Left ventricle myocardium inferior (tissue), 1 donor: ENCODE data around the gene DGKA. TPM values are rescaled to one million over a fixed set of nuclear protein-coding genes. Genes with fewer than 3 reads are reported as not detected.

Experiments used
- DNase-seq: peaks from one replicate; pipeline ENCODE4 v3.0.0-alpha.2; 2020
- H3K27ac ChIP-seq: fragments of 200-600 bp; replicated peaks from 2 replicates; pipeline ENCODE4 v1.8.0; 2021
- H3K27me3 ChIP-seq: fragments of 200-600 bp; 2 replicates; pipeline ENCODE4 v1.8.0; 2021; ENCODE audit warnings: low read depth
- H3K36me3 ChIP-seq: fragments of 200-600 bp; 2 replicates; pipeline ENCODE4 v1.8.0; 2021
- H3K4me1 ChIP-seq: fragments of 200-600 bp; 2 replicates; pipeline ENCODE4 v1.8.0; 2021
- H3K4me3 ChIP-seq: fragments of 200-600 bp; 2 replicates; pipeline ENCODE4 v1.8.0; 2021; ENCODE audit warnings: mild to moderate bottlenecking, moderate library complexity
- H3K9me3 ChIP-seq: fragments of 200-600 bp; replicated peaks from 2 replicates; pipeline ENCODE4 v1.8.0; 2021
- CTCF ChIP-seq: fragments of 200-600 bp; IDR thresholded peaks from 2 replicates; pipeline ENCODE4 v1.8.0; 2021; ENCODE audit warnings: antibody characterized with exemption, mild to moderate bottlenecking, borderline replicate concordance
- intact Hi-C: fragments of 100-400 bp; cut with micrococcal nuclease; formaldehyde crosslinking; loops from one replicate; pipeline ENCODE4 v1.11.0; 2022
- total RNA-seq: library from RNA; stranded (reverse); fragmentation: NEBNext Ultra II Directional; extraction: Animal tissue kit (Norgen Biotek cat#: 25700); gene quantifications from one replicate; pipeline ENCODE4 v1.2.1, GENCODE V29; 2021
- donor health status: DM: no; HTN: yes; CAD: no; lungs with severe emphysema.

Gene DGKA
- total RNA-seq, 1 donor from 2014 or later: 6.5 TPM

- H3K4me3 ChIP-seq: no peak overlapping the region
- DNase-seq: no peak
- TF ChIP-seq CTCF: no peak
- intact Hi-C loops: no loop called here
- no peaks in the 10 kb centered on the region for H3K9me3 ChIP-seq
- no peak overlapping the region for H3K27ac ChIP-seq
- peaks cover 18% of the 10 kb centered on the region for H3K36me3 ChIP-seq
- H3K4me1 ChIP-seq: peaks cover 8% of the 10 kb centered on the region
- H3K27me3 ChIP-seq: no peaks in the 10 kb centered on the region
These were observed 11.7 kb downstream of the DGKA start for GRCh38 chr12:55942577-55943136.

DNA sequence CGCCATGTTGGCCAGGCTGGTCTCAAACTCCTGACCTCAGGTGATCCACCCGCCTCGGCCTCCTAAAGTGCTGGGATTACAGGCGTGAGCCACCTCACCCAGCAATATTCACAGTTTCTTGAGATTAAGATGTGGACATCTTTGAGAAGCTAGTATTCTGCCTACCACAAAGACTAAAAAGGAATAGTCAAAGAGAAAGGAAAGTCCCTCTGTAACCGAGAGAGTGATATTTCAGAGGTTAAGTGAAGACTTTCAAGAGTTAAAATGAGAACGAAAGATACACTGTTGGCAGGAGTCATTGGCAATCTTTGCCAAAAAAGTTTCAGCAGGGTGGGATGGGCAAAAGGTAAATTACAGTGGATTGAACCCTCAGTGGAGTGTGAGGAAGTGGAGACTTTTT, 15.6 kb downstream of the DGKA start:
- H3K36me3 ChIP-seq: peaks cover 19% of the 10 kb centered on the region
- H3K27me3 ChIP-seq: no peaks in the 10 kb centered on the region
- no peak overlapping the region for H3K4me3 ChIP-seq
- DNase-seq: no peak
- no peak overlapping the region for H3K27ac ChIP-seq
- no peak for TF ChIP-seq CTCF
- no peaks in the 10 kb centered on the region for H3K9me3 ChIP-seq
- intact Hi-C loops: no loop called here
- H3K4me1 ChIP-seq: no peaks in the 10 kb centered on the region

DNA sequence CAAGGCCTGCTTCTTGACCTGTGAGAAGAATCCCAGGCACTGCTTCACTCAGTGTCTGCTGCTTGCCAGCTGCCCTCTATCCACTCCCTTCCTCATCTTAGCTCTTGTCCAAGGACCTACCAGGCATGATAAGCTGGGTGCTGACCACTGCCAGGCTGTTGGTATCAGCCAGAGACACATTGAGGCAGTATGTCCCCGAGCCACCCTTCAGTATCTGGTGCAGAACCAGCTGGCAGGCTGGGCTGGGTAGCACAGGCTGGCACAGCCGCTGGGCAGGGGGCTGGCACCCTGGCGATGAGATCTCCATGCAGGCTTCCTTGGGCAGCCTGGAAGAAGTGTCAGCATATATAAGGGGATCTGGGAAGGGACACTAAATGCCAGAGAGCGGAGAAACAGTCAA, 24.4 kb downstream of the DGKA start:
- Histone ChIP-seq H3K9me3 (no peaks in the 10 kb centered on the region), H3K4me3 (no peak overlapping the region), H3K27me3 (no peaks in the 10 kb centered on the region), H3K27ac (no peak overlapping the region), H3K4me1 (no peaks in the 10 kb centered on the region), H3K36me3 (peaks cover 18% of the 10 kb centered on the region)
- DNase-seq: no peak
- intact Hi-C loops: no loop called here
- TF ChIP-seq CTCF: no peak

DNA sequence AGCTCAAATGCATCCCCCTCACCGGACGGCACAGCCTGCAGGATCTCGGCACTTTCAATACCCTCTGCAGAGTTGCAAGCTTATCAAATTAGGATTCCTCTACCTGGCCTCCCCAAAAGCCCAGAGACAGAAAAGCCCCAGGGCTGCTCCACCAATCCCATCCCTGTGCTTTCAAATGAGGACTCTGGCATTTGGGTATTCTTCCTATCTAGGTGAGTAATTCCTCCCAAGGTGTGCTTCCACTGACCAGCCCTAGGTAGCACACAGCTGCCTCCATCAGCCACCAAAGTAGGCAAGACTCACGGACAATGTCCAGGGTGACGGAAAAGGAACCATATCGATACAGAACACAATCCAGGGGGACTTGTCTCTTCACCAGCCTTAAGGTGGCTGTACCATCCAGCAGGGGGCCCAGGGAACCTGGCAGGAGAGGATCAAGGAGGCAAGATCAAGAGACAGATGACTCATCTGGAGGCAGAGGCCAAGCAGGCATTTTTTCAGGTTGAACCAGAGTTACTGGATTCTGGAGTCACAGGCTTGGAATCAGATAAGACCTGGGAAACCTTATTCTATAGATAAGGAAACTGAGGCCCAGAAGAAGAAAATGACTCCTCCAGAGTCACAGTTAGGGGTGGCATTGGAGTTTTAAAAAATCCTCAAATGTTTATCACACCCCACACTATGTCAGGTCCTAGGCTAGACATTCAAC, 25.0 kb downstream of the DGKA start:
- H3K27ac ChIP-seq: no peak overlapping the region
- no peak overlapping the region for H3K4me3 ChIP-seq
- intact Hi-C loops: no loop called here
- no peaks in the 10 kb centered on the region for H3K9me3 ChIP-seq
- H3K36me3 ChIP-seq: peaks cover 18% of the 10 kb centered on the region
- no peak for DNase-seq
- no peak for TF ChIP-seq CTCF
- H3K4me1 ChIP-seq: no peaks in the 10 kb centered on the region
- no peaks in the 10 kb centered on the region for H3K27me3 ChIP-seq

GRCh38 chr12:55957106-55957859, 26.3 kb downstream of the DGKA start:
- Histone ChIP-seq H3K4me3 (no peak overlapping the region), H3K4me1 (no peaks in the 10 kb centered on the region), H3K36me3 (peaks cover 10% of the 10 kb centered on the region), H3K9me3 (no peaks in the 10 kb centered on the region), H3K27me3 (no peaks in the 10 kb centered on the region), H3K27ac (no peak overlapping the region)
- TF ChIP-seq CTCF: no peak
- no peak for DNase-seq
- intact Hi-C loops: no loop called here
